T-helper 2 cell (primary cell): ENCODE measurements around the gene IGIP.

Experiments
- DNase-seq, 5 experiments: peaks; one replicate each; pipeline versions ENCODE4 v3.0.0 to v3.0.0-alpha.2; 2012 to 2022

IGIP gene

DNA sequence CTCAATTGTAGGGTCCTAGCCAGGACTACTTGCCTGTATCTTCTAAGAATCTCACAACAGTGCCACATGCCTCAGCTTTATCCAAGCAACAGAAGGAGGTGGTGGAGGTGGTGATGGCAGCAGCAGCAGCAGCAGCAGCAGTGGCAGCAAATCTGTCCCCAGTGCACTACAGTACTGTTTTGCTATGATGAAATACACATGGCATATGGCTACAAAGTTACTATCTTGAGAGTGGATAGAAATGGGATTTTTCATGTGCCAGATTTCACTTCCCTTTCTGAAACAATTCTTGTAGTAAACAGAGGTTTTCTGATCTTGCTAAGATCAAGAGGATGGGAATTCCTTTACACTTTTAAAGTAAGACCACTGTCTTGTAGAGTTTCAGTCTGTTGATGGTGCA, 41.2 kb downstream of the IGIP start:
- no peak for DNase-seq

DNA sequence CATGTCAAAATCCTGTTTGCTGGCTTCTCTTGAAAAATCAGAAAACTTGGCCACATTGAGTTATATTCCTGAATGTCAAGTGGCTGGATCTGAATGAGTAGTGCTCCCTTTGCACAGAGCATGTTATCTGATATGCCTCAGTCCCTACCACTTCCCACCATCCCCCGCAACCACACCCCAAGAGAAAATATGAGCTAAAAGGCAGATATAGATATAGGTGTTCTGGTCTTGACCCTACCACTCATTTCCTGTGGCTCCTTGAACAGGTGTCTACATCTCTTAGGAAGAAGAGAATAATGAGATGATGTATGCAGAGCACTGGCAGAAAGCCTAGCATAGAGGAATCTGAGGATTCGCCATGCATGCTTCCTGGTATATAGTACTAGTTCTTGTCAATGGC, 42.6 kb downstream of the IGIP start:
- no peak for DNase-seq

DNA sequence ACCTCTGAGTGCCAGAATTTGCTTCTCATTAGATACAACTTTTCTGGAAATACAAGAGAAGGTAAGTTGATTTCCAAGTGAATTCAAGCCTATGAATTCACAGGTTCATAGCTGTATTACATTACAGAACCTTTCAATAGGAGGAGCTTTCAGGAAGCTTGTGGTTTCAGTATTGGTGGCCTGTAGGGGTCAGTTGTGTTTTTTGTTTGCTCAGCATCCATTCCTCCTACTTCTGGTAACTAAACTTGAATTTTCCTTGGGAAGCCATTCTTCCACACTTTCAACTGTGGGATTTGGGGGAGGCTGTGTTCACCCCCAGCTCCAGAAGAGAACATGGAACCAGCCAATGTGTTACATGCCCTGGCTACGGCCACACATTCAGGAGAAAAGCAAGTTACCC, 43.7 kb downstream of the IGIP start:
- DNase-seq = no peak

DNA sequence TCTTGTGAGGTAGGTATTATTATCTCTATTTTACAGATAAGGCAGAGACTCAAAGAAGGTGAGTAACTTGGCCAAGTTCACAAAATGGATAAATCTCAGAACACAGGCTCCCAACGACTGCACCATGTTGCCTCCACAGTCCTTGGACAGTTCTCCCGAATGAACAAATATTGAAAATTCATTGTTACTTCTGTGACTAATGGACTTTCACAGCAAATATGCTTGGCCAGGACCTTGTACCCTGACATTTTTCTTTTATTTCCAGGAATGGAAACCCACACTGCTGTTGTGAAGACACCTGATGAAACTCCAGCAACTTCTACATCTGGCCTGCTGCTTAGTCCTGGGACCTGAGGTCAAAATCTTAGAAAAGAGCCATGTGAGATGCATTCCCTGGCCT, 46.7 kb downstream of the IGIP start:
- DNase-seq = no peak

DNA sequence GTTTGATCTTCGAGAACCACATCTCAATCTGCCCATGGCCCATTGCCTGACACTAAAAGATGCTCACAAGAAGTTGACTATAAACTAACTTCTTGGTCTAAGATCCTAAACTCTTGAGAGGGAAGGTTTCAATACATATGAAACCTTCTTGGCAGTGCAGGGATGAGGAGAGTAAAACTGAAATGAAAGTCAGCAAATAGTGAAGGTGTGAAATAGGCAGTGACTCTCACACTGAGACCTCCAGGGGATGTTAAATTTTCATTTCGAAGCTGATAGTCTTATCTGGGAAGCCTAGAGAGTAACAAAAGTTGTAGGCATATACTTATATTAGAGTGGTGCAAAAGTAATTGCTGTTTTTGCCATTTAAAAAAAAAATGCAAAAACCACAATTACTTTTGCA, 48.3 kb downstream of the IGIP start:
- DNase-seq = no peak

DNA sequence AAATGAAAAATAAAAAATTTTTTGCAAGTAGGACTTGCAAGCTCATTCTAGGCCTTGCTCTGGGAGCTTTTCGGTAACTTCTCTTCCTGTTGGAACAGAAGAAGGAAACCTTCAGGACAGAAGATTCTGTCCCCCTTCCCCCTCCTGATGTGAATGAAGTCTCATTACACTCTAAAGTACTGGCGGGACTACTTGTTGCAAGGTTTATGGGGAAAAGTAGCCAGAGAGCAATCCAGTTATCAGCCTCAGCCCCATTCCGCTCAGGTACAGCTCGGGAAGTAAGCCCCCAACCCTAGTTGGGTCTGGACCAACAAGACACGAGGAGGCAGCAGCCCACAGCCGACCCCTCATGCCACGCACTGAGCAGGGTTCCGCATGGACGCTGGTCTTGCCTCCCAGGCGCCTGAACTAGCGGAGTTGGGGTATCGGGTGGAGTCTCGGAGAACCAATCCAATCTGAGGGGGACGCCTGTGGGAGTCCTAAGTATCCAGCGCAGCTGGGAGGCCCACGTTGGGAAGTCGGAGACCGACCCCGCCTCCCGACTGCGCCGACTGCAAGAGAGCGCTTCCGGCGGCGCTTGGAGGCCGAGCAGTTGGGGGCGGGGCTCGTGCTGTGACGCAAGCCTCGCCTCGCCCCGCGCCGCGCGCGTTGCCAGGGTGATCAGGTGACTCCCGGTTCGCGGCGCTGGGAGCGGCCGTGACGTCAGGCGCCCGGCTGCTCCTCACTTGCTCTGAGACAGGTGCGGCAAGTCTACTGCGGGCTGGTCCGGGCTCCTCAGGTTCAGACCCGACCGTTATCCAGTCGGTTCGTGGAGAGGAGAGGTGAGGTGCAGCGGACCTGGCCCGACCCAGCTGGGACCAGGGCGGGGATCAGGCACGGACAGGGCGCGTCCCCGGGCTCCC, 49.0 kb downstream of the IGIP start, which contains the start of gene CYSTM1:
TSS of gene CYSTM1 (plus strand) at position 724 of the 902 bp plus-strand sequence. CDS start 19,278 bp downstream, outside the sequence.
- peak; percentile 91 to 96 (median 95) for DNase-seq

DNA sequence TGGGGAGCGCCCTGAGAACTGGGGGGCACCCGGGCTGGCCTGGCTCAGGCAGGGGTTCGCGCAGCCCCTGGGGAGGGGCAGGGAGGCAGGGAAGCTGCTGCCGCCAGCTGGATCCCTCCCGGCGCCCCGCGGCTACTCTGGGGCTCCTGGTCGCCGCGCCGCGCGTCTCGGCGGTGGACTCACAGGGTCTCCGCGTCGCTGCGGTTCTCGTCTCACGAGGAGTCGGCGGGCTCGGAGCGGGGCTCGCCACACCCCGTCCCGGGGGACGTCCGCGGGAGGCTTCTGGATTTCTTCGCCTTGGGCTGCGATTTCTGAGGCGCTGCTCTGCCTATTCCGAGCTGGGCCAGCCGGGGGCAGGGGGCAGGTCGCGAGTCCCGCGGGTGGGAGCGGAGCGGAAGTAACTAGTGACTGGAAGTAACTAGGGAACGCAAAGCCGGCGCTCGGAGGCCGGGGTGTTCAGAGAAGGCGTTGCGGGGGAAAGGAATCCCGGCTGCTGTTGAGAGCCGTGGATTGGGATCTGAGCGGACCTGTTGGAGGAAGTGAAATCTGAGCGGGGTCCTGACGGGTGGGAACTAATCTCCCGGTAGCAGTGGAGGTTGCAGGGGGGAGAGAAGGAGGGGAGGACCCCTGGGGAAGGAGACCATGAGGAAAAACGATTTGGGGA, 49.8 kb downstream of the IGIP start:
- DNase-seq = peak; percentile 32 to 62 (median 55)

DNA sequence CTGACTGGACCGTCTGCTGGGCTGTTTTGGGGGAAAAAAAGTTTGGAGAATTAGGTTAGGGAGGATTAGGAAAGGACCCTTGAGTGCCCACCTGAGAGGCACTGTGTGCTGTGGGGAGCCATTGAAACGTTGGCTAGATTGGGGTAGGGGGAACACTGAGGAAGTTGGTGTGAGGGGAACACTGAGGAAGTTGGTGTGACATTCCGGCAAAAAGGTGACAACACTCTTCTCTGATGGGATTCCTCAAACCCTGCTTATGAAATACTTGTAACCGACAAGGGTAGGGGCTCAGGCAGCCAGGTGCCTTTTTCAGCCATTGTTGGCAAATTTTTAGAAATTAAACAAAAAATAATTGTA, 50.3 kb downstream of the IGIP start:
- DNase-seq = no peak

DNA sequence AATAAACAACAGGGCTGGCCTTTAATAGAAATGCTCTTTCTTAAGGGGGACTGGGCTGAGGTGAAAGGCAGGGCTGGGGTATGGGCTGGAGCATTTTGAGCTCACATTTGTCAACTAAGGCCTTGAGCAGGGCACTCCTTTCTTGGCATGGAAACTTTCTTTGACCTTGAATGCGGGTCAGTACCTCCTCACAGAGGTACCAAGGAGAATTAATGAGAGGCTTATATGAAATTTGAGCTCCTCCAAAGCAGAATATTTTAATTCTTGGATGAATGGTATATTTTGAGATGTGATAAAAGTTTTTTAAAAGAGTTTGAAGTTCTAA, 52.3 kb downstream of the IGIP start:
- DNase-seq = no peak

DNA sequence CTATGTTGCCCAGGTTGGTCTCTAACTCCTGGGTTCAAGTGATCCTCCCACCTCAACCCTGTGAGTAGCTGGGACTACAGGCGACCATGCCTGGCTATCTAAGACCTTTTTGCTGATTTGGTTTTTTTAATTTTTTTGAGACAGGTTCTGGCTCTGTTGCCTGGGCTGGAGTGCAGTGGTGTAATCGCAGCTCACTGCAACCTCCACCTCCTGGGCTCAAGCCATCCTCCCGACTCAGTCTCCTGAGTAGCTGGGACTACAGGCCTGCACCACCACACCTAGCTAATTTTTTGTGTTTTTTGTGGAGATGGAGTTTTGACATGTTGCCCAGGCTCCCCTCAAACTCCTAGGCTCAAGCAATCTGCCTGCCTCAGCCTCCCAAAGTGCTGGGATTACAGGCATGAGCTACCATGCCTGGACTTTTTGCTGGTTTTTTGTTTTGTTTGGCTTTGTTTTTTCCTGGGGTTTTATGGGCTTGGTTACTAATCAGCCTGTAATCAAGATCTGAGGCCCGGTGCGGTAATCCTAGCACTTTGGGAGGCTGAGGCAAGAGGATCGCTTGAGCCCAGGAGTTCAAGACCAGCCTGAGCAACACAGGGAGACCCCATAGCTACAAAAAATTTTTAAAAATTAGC, 52.9 kb downstream of the IGIP start:
- no peak for DNase-seq
